Caco-2 (cell line): ENCODE measurements around the gene GPBP1. TPM values are rescaled to one million over a fixed set of nuclear protein-coding genes. Genes with fewer than 3 reads are reported as not detected.
A peak's percentile ranks its signal among the peaks of the same experiment; 100 is the strongest.

ENCODE experiments used
- BruUV-seq: library from RNA; stranded (reverse); fragments of 400-500 nt; replicated peaks from 2 replicates; lab custom pipeline; 2021; lab: Mats Ljungman, UMichigan
- CTCF ChIA-PET: fragments of 300-600 bp; sonication (Branson Sonifier 250); formaldehyde crosslinking; loops from one replicate; lab custom pipeline; 2022; ENCODE audit warnings: antibody characterized with exemption; lab: Charles Lee
- POLR2A ChIA-PET: fragments of 300-600 bp; sonication (Branson Sonifier 250); formaldehyde crosslinking; loops from one replicate; lab custom pipeline; 2022; ENCODE audit warnings: antibody characterized with exemption; lab: Charles Lee
- DNase-seq, 2 experiments: peaks; one replicate each; pipeline versions ENCODE4 v3.0.0 to v3.0.0-alpha.2; 2020 to 2022
- H3K27me3 ChIP-seq: replicated peaks from 2 replicates; pipeline ENCODE4 v1.6.0; 2011; ENCODE audit warnings: low read length; ENCODE audit not compliant: control insufficient read depth, insufficient read depth
- H3K36me3 ChIP-seq: 2 replicates; pipeline ENCODE4 v1.5.1; 2011; ENCODE audit warnings: low read length; ENCODE audit not compliant: control insufficient read depth, insufficient read depth
- H3K4me1 ChIP-seq: fragments of 250-450 bp; sonication (Bioruptor Pico); 2 replicates; pipeline ENCODE4 v1.5.1; 2020; ENCODE audit warnings: mild to moderate bottlenecking
- H3K4me3 ChIP-seq: 2 replicates; pipeline ENCODE4 v1.5.1; 2011; ENCODE audit warnings: low read depth, mild to moderate bottlenecking, control low read depth, low read length
- H3K9me3 ChIP-seq: fragments of 250-450 bp; sonication (Bioruptor Pico); 2 replicates; pipeline ENCODE4 v1.5.1; 2020; ENCODE audit warnings: mild to moderate bottlenecking, moderate library complexity
- H3K27ac Mint-ChIP-seq: one replicate; pipeline ENCODE4 v1.8.0; 2022; ENCODE audit warnings: mixed read lengths; ENCODE audit not compliant: unreplicated experiment
- H3K27me3 Mint-ChIP-seq: one replicate; pipeline ENCODE4 v1.8.0; 2022; ENCODE audit warnings: mixed read lengths; ENCODE audit not compliant: insufficient read depth, unreplicated experiment
- H3K36me3 Mint-ChIP-seq: one replicate; pipeline ENCODE4 v1.8.0; 2022; ENCODE audit warnings: mild to moderate bottlenecking, mixed read lengths; ENCODE audit not compliant: insufficient read depth, unreplicated experiment
- H3K4me1 Mint-ChIP-seq: one replicate; pipeline ENCODE4 v1.8.0; 2022; ENCODE audit warnings: low read depth, mixed read lengths; ENCODE audit not compliant: unreplicated experiment
- H3K4me3 Mint-ChIP-seq: one replicate; pipeline ENCODE4 v1.8.0; 2022; ENCODE audit warnings: mild to moderate bottlenecking, moderate library complexity, mixed read lengths; ENCODE audit not compliant: unreplicated experiment
- H3K9me3 Mint-ChIP-seq: one replicate; pipeline ENCODE4 v1.8.0; 2022; ENCODE audit warnings: mixed read lengths; ENCODE audit not compliant: unreplicated experiment
- CTCF ChIP-seq, 2 experiments: fragments of 200-600 bp in 1 of 2; IDR thresholded peaks; 1 replicate in 1 of 2; 2 replicates in 1 of 2; pipeline versions ENCODE4 v1.5.1 to v1.8.0; 2011 to 2022; ENCODE audit warnings: antibody characterized with exemption in 1 of 2, control low read depth in 1 of 2, inconsistent platforms in 1 of 2, low read depth in 1 of 2, low read length in 1 of 2, mild to moderate bottlenecking in 1 of 2, moderate library complexity in 1 of 2; ENCODE audit not compliant: insufficient read depth in 1 of 2, severe bottlenecking in 1 of 2, unreplicated experiment in 1 of 2
- intact Hi-C: fragments of 100-400 bp; cut with micrococcal nuclease; formaldehyde crosslinking; loops from one replicate; pipeline ENCODE4 v1.10.0; 2022; ENCODE audit not compliant: unreplicated experiment
- total RNA-seq: library from RNA; stranded (reverse); gene quantifications from 2 replicates; pipeline ENCODE4 v1.2.3, GENCODE V29; 2022

GPBP1 gene
- total RNA-seq, 1 experiment from 2014 or later, result 100 TPM

DNA sequence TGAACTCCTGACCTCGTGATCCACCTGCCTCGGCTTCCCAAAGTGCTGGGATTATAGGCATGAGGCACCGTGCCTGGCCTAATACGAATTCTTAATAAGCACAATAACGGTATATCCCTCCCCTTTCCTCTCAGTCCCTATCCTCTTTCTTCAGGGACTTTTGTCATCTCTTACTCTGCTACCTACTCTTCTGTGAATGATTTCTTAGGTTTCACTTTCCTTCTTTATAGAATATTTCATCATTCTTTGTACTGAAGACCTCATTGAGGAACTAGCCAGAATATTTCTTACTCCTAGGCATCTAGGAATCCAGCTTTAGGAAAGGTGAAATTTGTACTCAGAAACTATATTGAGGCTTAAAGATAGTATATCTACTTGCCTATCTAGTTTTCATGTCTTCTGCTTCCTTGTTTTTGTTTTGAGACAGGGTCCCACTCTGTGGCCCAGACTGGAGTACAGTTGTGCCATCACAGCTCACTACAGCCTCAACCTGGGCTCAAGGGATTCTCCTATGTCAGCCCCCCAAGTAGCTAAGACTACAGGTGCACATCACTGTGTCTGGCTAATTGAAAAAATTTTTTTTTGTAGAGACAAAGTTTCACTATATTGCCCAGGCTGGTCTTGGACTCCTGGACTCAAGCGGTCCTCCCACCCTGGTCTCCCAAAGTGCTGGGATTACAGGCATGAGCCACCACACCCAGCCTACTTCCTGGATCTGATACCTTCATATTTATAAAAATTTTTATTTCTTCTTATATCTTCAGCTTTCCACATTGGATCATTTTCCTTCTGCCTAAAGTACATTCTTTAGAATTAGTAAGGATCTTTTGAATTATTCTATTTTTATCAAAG is 69.7 kb downstream of the GPBP1 start:
- DNase-seq, result no peak
- no peak for TF ChIP-seq CTCF (IDR thresholded peaks at IDR 0.05; ENCODE audit: insufficient read depth in 1 of 2, low read depth in 1 of 2, low read length in 1 of 2, severe bottlenecking in 1 of 2, unreplicated experiment in 1 of 2)
- intact Hi-C loops, result no loop called here
- CTCF ChIA-PET, result no interaction called here
- Mint-ChIP-seq H3K4me1 (peaks cover 23% of the 10 kb centered on the region), H3K9me3 (no peaks in the 10 kb centered on the region), H3K27me3 (no peaks in the 10 kb centered on the region), H3K4me3 (no peak overlapping the region), H3K36me3 (peaks cover 69% of the 10 kb centered on the region), H3K27ac (no peak overlapping the region)
- BruUV-seq, result no TSS peak
- Histone ChIP-seq H3K4me1 (peaks cover 10% of the 10 kb centered on the region; the same call in 1 of the 2 replicates), H3K27me3 (no peaks in the 10 kb centered on the region), H3K4me3 (no peak overlapping the region), H3K9me3 (no peaks in the 10 kb centered on the region), H3K36me3 (peaks cover 3% of the 10 kb centered on the region; the same call in 1 of the 2 replicates)
- POLR2A ChIA-PET, result no interaction called here

DNA sequence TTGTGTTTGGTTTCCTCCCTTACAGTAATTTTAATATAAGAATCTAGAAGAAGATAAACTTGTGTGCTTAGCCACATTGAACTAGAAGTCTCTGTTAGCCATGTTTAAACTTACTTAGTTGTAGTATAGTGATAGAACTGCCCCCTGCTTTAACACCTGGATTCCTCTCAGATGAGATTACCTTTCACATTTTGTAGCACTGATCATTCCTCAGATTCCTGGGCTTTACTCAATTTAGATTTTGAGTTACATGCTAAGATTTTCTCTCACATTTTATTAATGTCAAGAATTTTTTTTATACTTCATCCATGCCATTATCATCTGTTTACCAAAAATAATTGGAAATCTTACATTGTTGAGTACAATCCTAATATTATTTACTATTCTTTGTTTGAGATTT is 70.5 kb downstream of the GPBP1 start:
- intact Hi-C loops, result no loop called here
- Histone ChIP-seq H3K4me3 (no peak overlapping the region), H3K9me3 (no peaks in the 10 kb centered on the region), H3K36me3 (peaks cover 3% of the 10 kb centered on the region; the same call in 1 of the 2 replicates), H3K27me3 (no peaks in the 10 kb centered on the region), H3K4me1 (peaks cover 10% of the 10 kb centered on the region; the same call in 1 of the 2 replicates)
- H3K4me3 Mint-ChIP-seq, result no peak overlapping the region
- no peaks in the 10 kb centered on the region for H3K27me3 Mint-ChIP-seq
- no peak for TF ChIP-seq CTCF (IDR thresholded peaks at IDR 0.05; ENCODE audit: insufficient read depth in 1 of 2, low read depth in 1 of 2, low read length in 1 of 2, severe bottlenecking in 1 of 2, unreplicated experiment in 1 of 2)
- H3K4me1 Mint-ChIP-seq, result peaks cover 23% of the 10 kb centered on the region
- H3K9me3 Mint-ChIP-seq, result no peaks in the 10 kb centered on the region
- BruUV-seq, result no TSS peak
- H3K36me3 Mint-ChIP-seq, result peaks cover 69% of the 10 kb centered on the region
- no peak overlapping the region for H3K27ac Mint-ChIP-seq
- POLR2A ChIA-PET, result no interaction called here
- CTCF ChIA-PET, result no interaction called here
- no peak for DNase-seq

- Histone ChIP-seq H3K36me3 (peaks cover 3% of the 10 kb centered on the region; the same call in 1 of the 2 replicates), H3K9me3 (no peaks in the 10 kb centered on the region), H3K27me3 (no peaks in the 10 kb centered on the region), H3K4me1 (peaks cover 10% of the 10 kb centered on the region; the same call in 1 of the 2 replicates), H3K4me3 (no peak overlapping the region)
- Mint-ChIP-seq H3K4me1 (peaks cover 16% of the 10 kb centered on the region), H3K27ac (peak overlapping the region; percentile 48), H3K9me3 (no peaks in the 10 kb centered on the region), H3K4me3 (no peak overlapping the region), H3K27me3 (no peaks in the 10 kb centered on the region), H3K36me3 (peaks cover 69% of the 10 kb centered on the region)
- no peak for TF ChIP-seq CTCF (IDR thresholded peaks at IDR 0.05; ENCODE audit: insufficient read depth in 1 of 2, low read depth in 1 of 2, low read length in 1 of 2, severe bottlenecking in 1 of 2, unreplicated experiment in 1 of 2)
- intact Hi-C loops, result no loop called here
- no TSS peak for BruUV-seq
- CTCF ChIA-PET, result no interaction called here
- no peak for DNase-seq
- POLR2A ChIA-PET, result no interaction called here
Measured at GRCh38 chr5:57246426-57246825, 72.6 kb downstream of the GPBP1 start.
